PC-3 (cell line): ENCODE results near the gene MIDN. TPM values are rescaled to one million over a fixed set of nuclear protein-coding genes. Genes with fewer than 3 reads are reported as not detected.
A peak's percentile ranks its signal among the peaks of the same experiment; 100 is the strongest.

ENCODE experiments used
- ATAC-seq: fragments of 200-7000 bp; cut with Tn5 transposase; 2 replicates; pipeline ENCODE4 v1.9.1; 2020; ENCODE audit warnings: mild to moderate bottlenecking, moderate library complexity
- BruUV-seq: library from RNA; stranded (reverse); fragments of 400-500 nt; replicated peaks from 2 replicates; lab custom pipeline; 2021; lab: Mats Ljungman, UMichigan
- CTCF ChIA-PET: fragments of 300-600 bp; sonication (Branson Sonifier 250); formaldehyde crosslinking; loops from one replicate; lab custom pipeline; 2022; ENCODE audit warnings: antibody characterized with exemption; lab: Charles Lee
- POLR2A ChIA-PET: fragments of 300-600 bp; sonication (Branson Sonifier 250); formaldehyde crosslinking; loops from one replicate; lab custom pipeline; 2022; ENCODE audit warnings: antibody characterized with exemption; ENCODE audit not compliant: unreplicated experiment; lab: Charles Lee
- DNase-seq: peaks from one replicate; pipeline ENCODE4 v3.0.0-alpha.2; 2015
- H2AFZ ChIP-seq: fragments of 300-600 bp; sonication (generic); 2 replicates; pipeline ENCODE4 v1.6.0; 2016; ENCODE audit warnings: antibody characterized with exemption, low read length
- H3F3A ChIP-seq: fragments of 300-600 bp; sonication (generic); one replicate; pipeline ENCODE4 v1.6.0; 2017; ENCODE audit warnings: antibody characterized with exemption, low read length, control low read depth, mild to moderate bottlenecking; ENCODE audit not compliant: unreplicated experiment
- H3K27ac ChIP-seq: fragments of 300-600 bp; sonication (generic); 2 replicates; pipeline ENCODE4 v1.5.1; 2016; ENCODE audit warnings: mild to moderate bottlenecking, low read length
- H3K27me3 ChIP-seq: fragments of 300-600 bp; sonication (generic); 2 replicates; pipeline ENCODE4 v1.6.1; 2016; ENCODE audit warnings: low read length, mixed read lengths
- H3K36me3 ChIP-seq: fragments of 300-600 bp; sonication (generic); 2 replicates; pipeline ENCODE4 v1.6.1; 2016; ENCODE audit warnings: low read depth, mixed run types, low read length, mixed read lengths
- H3K4me1 ChIP-seq: fragments of 300-600 bp; sonication (generic); 2 replicates; pipeline ENCODE4 v1.5.1; 2016; ENCODE audit warnings: low read length; ENCODE audit not compliant: insufficient read depth
- H3K4me2 ChIP-seq: fragments of 300-600 bp; sonication (generic); 2 replicates; pipeline ENCODE4 v1.6.0; 2016; ENCODE audit warnings: low read length
- H3K4me3 ChIP-seq: fragments of 300-600 bp; sonication (generic); 2 replicates; pipeline ENCODE4 v1.5.1; 2016; ENCODE audit warnings: mild to moderate bottlenecking, low read length, mixed read lengths
- H3K79me2 ChIP-seq: fragments of 300-600 bp; sonication (generic); 2 replicates; pipeline ENCODE4 v1.6.1; 2017; ENCODE audit warnings: low read length, mixed read lengths
- H3K9ac ChIP-seq: fragments of 300-600 bp; sonication (generic); 2 replicates; pipeline ENCODE4 v1.6.0; 2016; ENCODE audit warnings: mild to moderate bottlenecking, low read length
- H3K9me2 ChIP-seq: fragments of 300-600 bp; sonication (generic); replicated peaks from 2 replicates; pipeline ENCODE4 v1.6.1; 2016; ENCODE audit warnings: mixed run types, low read length, mixed read lengths
- H3K9me3 ChIP-seq: fragments of 300-600 bp; sonication (generic); 2 replicates; pipeline ENCODE4 v1.6.1; 2016; ENCODE audit warnings: low read length, mixed read lengths
- H4K20me1 ChIP-seq: fragments of 300-600 bp; sonication (generic); 2 replicates; pipeline ENCODE4 v1.6.1; 2016; ENCODE audit warnings: low read length, mixed read lengths
- EZH2 ChIP-seq: fragments of 300-600 bp; sonication (generic); IDR thresholded peaks from one replicate; pipeline ENCODE4 v1.6.1; 2017; ENCODE audit warnings: antibody characterized with exemption, mild to moderate bottlenecking, low read length; ENCODE audit not compliant: unreplicated experiment
- EZH2phosphoT487 ChIP-seq: fragments of 300-600 bp; sonication (generic); IDR thresholded peaks from 2 replicates; pipeline ENCODE4 v1.6.1; 2018; ENCODE audit warnings: mild to moderate bottlenecking, antibody characterized with exemption, low read length, borderline replicate concordance
- intact Hi-C: fragments of 100-400 bp; cut with micrococcal nuclease; formaldehyde crosslinking; loops from 2 replicates; pipeline ENCODE4 v1.9.0; 2023
- total RNA-seq: library from RNA; depleted of rRNA; stranded (reverse); fragments of >200 nt; gene quantifications from 2 replicates; pipeline ENCODE4 v1.2.3, GENCODE V29; 2014
- TF ChIP-seq, protein P1 (sequence below): fragments of 300-600 bp; sonication (generic); conservative IDR thresholded peaks from 2 replicates; pipeline ENCODE4 v1.5.1; 2017; ENCODE audit warnings: antibody characterized with exemption, low read depth, mild to moderate bottlenecking, low read length

MIDN gene
- total RNA-seq, 1 experiment from 2014 or later, result 17.3 TPM

- H3K79me2 ChIP-seq, result no peaks in the 10 kb centered on the region
- H3K9me3 ChIP-seq, result no peaks in the 10 kb centered on the region
- H3K4me3 ChIP-seq, result no peak overlapping the region
- ATAC-seq (no peak), DNase-seq (no peak)
- peaks cover 11% of the 10 kb centered on the region for H3K4me1 ChIP-seq
- H4K20me1 ChIP-seq, result no peaks in the 10 kb centered on the region
- H2AFZ ChIP-seq, result no peak overlapping the region
- H3K4me2 ChIP-seq, result no peak overlapping the region
- CTCF ChIA-PET, result no interaction called here
- no peak overlapping the region for H3K9ac ChIP-seq
- TF ChIP-seq EZH2phosphoT487, result no peak
- TF ChIP-seq EZH2, result no peak
- TF ChIP-seq, protein P1, sequence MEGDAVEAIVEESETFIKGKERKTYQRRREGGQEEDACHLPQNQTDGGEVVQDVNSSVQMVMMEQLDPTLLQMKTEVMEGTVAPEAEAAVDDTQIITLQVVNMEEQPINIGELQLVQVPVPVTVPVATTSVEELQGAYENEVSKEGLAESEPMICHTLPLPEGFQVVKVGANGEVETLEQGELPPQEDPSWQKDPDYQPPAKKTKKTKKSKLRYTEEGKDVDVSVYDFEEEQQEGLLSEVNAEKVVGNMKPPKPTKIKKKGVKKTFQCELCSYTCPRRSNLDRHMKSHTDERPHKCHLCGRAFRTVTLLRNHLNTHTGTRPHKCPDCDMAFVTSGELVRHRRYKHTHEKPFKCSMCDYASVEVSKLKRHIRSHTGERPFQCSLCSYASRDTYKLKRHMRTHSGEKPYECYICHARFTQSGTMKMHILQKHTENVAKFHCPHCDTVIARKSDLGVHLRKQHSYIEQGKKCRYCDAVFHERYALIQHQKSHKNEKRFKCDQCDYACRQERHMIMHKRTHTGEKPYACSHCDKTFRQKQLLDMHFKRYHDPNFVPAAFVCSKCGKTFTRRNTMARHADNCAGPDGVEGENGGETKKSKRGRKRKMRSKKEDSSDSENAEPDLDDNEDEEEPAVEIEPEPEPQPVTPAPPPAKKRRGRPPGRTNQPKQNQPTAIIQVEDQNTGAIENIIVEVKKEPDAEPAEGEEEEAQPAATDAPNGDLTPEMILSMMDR, result no peak
- H3F3A ChIP-seq, result no peaks in the 10 kb centered on the region
- no peak overlapping the region for H3K27ac ChIP-seq
- no peaks in the 10 kb centered on the region for H3K9me2 ChIP-seq
- BruUV-seq, result no TSS peak
- H3K36me3 ChIP-seq, result no peaks in the 10 kb centered on the region
- H3K27me3 ChIP-seq, result no peaks in the 10 kb centered on the region
- POLR2A ChIA-PET, result no interaction called here
- intact Hi-C loops, result no loop called here
Measured at GRCh38 chr19:1234955-1235380, 13.4 kb upstream of the MIDN start.

DNA sequence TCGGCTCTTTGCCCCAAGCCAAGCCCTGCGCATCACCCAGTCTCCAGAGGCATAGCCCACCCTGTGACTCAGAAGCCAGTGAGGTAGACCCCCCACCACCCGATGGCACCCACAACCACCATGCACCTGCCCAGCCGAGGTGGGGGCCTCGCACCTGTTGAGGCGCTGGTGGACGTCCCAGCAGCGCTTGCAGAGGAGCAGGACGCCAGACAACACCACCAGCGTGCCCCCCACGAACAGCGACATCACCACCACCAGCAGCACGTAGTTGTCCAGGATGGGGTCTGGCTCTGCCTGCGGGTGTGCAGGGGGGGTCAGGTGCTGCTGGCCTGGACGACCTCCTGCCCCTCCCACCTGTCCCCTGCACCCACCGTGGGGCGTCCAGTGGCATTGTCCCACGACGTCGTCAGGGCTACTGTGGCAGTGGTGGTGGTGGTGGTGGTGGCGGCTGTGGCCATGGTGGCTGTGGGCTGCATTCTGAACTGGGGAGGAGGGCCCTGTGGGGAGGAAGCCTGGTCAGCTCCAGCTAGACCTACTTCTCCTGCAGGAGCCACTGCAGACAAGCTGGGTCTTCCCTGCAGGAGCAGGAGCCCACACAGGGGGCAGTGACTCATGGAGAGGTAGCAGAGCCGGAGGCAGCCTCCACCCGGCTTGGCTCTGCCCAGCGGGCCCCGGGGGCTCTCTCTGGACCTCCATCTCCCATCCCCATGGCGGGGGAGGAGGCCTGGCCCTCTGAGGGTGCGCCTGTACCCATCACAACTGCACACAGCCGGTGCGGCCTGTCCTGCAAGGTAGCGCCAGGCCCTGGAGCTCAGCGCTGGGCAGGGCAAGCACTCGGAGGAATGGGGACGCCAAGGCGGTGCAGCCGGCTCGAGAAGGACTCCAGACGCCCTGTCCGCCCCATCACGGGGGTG, 12.5 kb upstream of the MIDN start:
- peaks cover under 1% of the 10 kb centered on the region; the same call in 1 of the 2 replicates for H3K79me2 ChIP-seq
- H3K9me3 ChIP-seq, result no peaks in the 10 kb centered on the region
- BruUV-seq, result no TSS peak
- H4K20me1 ChIP-seq, result no peaks in the 10 kb centered on the region
- 0 out of 2 replicates have a peak overlapping the region, but pooled peaks have one; percentile 34 for H2AFZ ChIP-seq
- POLR2A ChIA-PET, result no interaction called here
- H3K9ac ChIP-seq, result no peak overlapping the region
- peak overlapping the region; percentile 84 for H3K4me2 ChIP-seq
- intact Hi-C loops, result no loop called here
- TF ChIP-seq EZH2, result no peak
- TF ChIP-seq EZH2phosphoT487, result no peak
- TF ChIP-seq, protein P1, result no peak
- no peaks in the 10 kb centered on the region for H3K36me3 ChIP-seq
- H3K4me1 ChIP-seq, result peaks cover 11% of the 10 kb centered on the region
- peak; percentile 39 for ATAC-seq
- DNase-seq, result peak; percentile 45
- H3F3A ChIP-seq, result no peaks in the 10 kb centered on the region
- no peaks in the 10 kb centered on the region for H3K27me3 ChIP-seq
- no peaks in the 10 kb centered on the region for H3K9me2 ChIP-seq
- CTCF ChIA-PET, result no interaction called here
- peak overlapping the region; percentile 62 for H3K4me3 ChIP-seq
- no peak overlapping the region for H3K27ac ChIP-seq

DNA sequence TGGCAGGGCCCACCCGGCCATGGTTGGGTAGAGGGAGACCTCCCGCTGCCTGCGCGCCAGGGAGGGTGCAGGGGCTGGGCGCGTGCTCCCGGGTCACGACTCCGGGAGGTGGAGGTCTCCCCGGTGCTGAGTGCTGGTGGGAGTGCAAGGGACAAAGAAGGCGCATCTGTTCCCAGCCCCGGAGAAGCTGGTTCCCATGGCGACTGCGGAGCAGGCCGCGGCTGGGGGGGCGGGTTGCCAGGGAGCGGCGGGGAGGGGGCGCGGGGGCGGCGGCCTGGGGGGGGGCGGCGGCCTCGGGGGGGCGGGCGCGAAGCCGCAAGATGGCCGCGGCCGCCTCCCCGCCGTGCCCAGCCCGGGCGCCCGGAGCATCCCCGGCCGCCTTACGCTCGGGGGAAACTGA, 11.8 kb upstream of the MIDN start:
- Histone ChIP-seq H3F3A (no peaks in the 10 kb centered on the region), H3K27me3 (no peaks in the 10 kb centered on the region), H4K20me1 (no peaks in the 10 kb centered on the region), H3K4me2 (peak overlapping the region; percentile 93), H3K9ac (no peak overlapping the region), H3K9me3 (no peaks in the 10 kb centered on the region), H2AFZ (0 out of 2 replicates have a peak overlapping the region, but pooled peaks have one; percentile 34), H3K9me2 (no peaks in the 10 kb centered on the region), H3K79me2 (peaks cover 8% of the 10 kb centered on the region; the same call in 1 of the 2 replicates), H3K27ac (no peak overlapping the region), H3K36me3 (no peaks in the 10 kb centered on the region), H3K4me3 (peak overlapping the region; percentile 81), H3K4me1 (peaks cover 16% of the 10 kb centered on the region)
- ChIA-PET POLR2A (no interaction called here), CTCF (no interaction called here)
- ATAC-seq (no peak), DNase-seq (no peak)
- intact Hi-C loops, result no loop called here
- BruUV-seq, result no TSS peak
- TF ChIP-seq EZH2phosphoT487, result no peak
- TF ChIP-seq EZH2, result no peak
- TF ChIP-seq, protein P1, result no peak
